Esophagus squamous epithelium (tissue), 4 donors: ENCODE data around the gene GBA2.

Experiments used
- POLR2A ChIP-seq, 4 donors: fragments of 450-650 bp; IDR thresholded peaks; one replicate each; pipeline ENCODE4 v1.6.1; 2017; ENCODE audit warnings: antibody characterized with exemption in 4 of 4, mild to moderate bottlenecking in 4 of 4, moderate library complexity in 3 of 4
- TF ChIP-seq, protein P1 (sequence below), 6 experiments: fragments of 450-650 bp in 4 of 6; fragments of 200-600 bp in 2 of 6; sonication (generic) in 2 of 6; IDR thresholded peaks; one replicate each; pipeline ENCODE4 v1.5.1; 2016 to 2019; ENCODE audit warnings: antibody characterized with exemption in 6 of 6, mild to moderate bottlenecking in 4 of 6, moderate library complexity in 4 of 6

DNA sequence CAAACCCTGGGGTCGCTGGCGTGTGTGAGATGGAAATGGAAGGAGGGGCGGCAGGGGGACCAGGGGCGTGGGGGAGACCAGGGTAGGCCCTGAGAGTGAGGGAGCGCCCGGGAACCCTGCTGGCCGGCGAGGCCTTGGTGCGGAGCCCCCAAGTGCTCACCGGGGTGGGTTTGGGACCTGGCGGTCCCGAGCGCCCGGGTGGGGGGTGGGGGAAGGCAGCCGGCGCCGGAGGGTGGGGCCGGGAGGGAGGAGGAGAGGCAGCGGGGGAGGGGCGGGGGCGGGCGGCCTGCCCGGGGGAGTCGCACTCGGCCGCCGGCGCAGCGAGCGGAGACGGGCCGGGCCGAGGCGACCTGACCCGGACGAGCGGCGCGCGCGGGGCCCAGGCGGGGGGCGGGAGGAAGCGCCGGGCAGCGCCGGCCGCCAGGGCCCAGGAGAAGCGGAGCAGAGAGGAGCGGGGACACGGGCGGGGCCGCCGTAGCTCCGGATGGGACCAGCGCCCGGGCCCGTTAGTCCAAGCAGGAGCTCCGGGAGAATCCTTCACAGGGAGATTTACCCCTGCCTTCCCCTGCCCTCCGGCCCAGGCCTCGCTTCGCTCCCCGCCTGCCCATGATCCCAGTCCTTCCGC lies 42.4 kb upstream of the GBA2 start, which contains the start of gene NPR2:
- TF ChIP-seq, protein P1, sequence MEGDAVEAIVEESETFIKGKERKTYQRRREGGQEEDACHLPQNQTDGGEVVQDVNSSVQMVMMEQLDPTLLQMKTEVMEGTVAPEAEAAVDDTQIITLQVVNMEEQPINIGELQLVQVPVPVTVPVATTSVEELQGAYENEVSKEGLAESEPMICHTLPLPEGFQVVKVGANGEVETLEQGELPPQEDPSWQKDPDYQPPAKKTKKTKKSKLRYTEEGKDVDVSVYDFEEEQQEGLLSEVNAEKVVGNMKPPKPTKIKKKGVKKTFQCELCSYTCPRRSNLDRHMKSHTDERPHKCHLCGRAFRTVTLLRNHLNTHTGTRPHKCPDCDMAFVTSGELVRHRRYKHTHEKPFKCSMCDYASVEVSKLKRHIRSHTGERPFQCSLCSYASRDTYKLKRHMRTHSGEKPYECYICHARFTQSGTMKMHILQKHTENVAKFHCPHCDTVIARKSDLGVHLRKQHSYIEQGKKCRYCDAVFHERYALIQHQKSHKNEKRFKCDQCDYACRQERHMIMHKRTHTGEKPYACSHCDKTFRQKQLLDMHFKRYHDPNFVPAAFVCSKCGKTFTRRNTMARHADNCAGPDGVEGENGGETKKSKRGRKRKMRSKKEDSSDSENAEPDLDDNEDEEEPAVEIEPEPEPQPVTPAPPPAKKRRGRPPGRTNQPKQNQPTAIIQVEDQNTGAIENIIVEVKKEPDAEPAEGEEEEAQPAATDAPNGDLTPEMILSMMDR (IDR thresholded peaks at IDR 0.05), result no peak
- TF ChIP-seq POLR2A (IDR thresholded peaks at IDR 0.05), result no peak
